Mesenchymal stem cell (in vitro differentiated cells and primary cell): ENCODE measurements around the gene QPRT.
"Not testable (repeated sequence)": the region's sequence is repeated elsewhere in the genome, so short reads cannot be mapped to it uniquely, and the experiment has no call there.

Experiments
- DNase-seq: peaks from one replicate; pipeline ENCODE4 v3.0.0-alpha.2; 2013
- H2AFZ ChIP-seq: one replicate; pipeline ENCODE4 v1.6.1; 2013; ENCODE audit warnings: low read depth, mild to moderate bottlenecking, control low read depth, inconsistent platforms, low read length, moderate library complexity
- H2AK5ac ChIP-seq: 2 replicates; pipeline ENCODE4 v1.6.1; 2013; ENCODE audit warnings: low read length, moderate library complexity, mild to moderate bottlenecking, inconsistent platforms; ENCODE audit not compliant: severe bottlenecking
- H2BK120ac ChIP-seq: one replicate; pipeline ENCODE4 v1.6.1; 2013; ENCODE audit warnings: low read depth, mild to moderate bottlenecking, inconsistent platforms, low read length, moderate library complexity
- H2BK12ac ChIP-seq, 2 experiments: one replicate each; pipeline ENCODE4 v1.6.1; 2013; ENCODE audit warnings: inconsistent platforms in 2 of 2, low read length in 2 of 2, mild to moderate bottlenecking in 2 of 2, moderate library complexity in 2 of 2, control low read depth in 1 of 2
- H2BK15ac ChIP-seq: one replicate; pipeline ENCODE4 v1.6.1; 2013; ENCODE audit warnings: mild to moderate bottlenecking, low read depth, inconsistent platforms; ENCODE audit not compliant: poor library complexity, severe bottlenecking
- H2BK5ac ChIP-seq: 2 replicates; pipeline ENCODE4 v1.6.1; 2013; ENCODE audit warnings: low read depth, mild to moderate bottlenecking, low read length, control low read depth, inconsistent platforms; ENCODE audit not compliant: poor library complexity, severe bottlenecking
- H3K14ac ChIP-seq, 2 experiments: one replicate each; pipeline ENCODE4 v1.6.1; 2013; ENCODE audit warnings: inconsistent platforms in 2 of 2, low read length in 2 of 2, control low read depth in 1 of 2, mild to moderate bottlenecking in 1 of 2, moderate library complexity in 1 of 2
- H3K18ac ChIP-seq, 2 experiments: one replicate each; pipeline ENCODE4 v1.6.1; 2013; ENCODE audit warnings: inconsistent platforms in 2 of 2, low read length in 2 of 2, control low read depth in 1 of 2, low read depth in 1 of 2, mild to moderate bottlenecking in 1 of 2
- H3K23ac ChIP-seq, 2 experiments: one replicate each; pipeline ENCODE4 v1.6.1; 2013; ENCODE audit warnings: inconsistent platforms in 2 of 2, low read length in 2 of 2, mild to moderate bottlenecking in 2 of 2, moderate library complexity in 2 of 2, control low read depth in 1 of 2
- H3K27ac ChIP-seq: 2 replicates; pipeline ENCODE4 v1.5.1; 2013; ENCODE audit warnings: mild to moderate bottlenecking, moderate library complexity, low read length, control low read depth, inconsistent platforms; ENCODE audit not compliant: poor library complexity, severe bottlenecking
- H3K27me3 ChIP-seq, 2 experiments: 2 replicates each; pipeline versions ENCODE4 v1.6.1 to v1.7.0; 2013; ENCODE audit warnings: low read length in 2 of 2, mild to moderate bottlenecking in 2 of 2, moderate library complexity in 2 of 2, control low read depth in 1 of 2, inconsistent platforms in 1 of 2; ENCODE audit not compliant: control insufficient read depth in 1 of 2, insufficient read depth in 1 of 2
- H3K36me3 ChIP-seq, 2 experiments: 2 replicates each; pipeline versions ENCODE4 v1.6.1 to v1.7.0; 2013; ENCODE audit warnings: low read length in 2 of 2, control low read depth in 1 of 2, inconsistent platforms in 1 of 2, low read depth in 1 of 2, mild to moderate bottlenecking in 1 of 2; ENCODE audit not compliant: insufficient read depth in 2 of 2, control insufficient read depth in 1 of 2
- H3K4ac ChIP-seq, 2 experiments: one replicate each; pipeline ENCODE4 v1.6.1; 2013; ENCODE audit warnings: inconsistent platforms in 2 of 2, low read length in 2 of 2, mild to moderate bottlenecking in 2 of 2, moderate library complexity in 2 of 2, control low read depth in 1 of 2, low read depth in 1 of 2
- H3K4me1 ChIP-seq: 2 replicates; pipeline ENCODE4 v1.6.1; 2013; ENCODE audit warnings: low read depth, low read length, control low read depth; ENCODE audit not compliant: control insufficient read depth, insufficient read depth
- H3K4me2 ChIP-seq: 2 replicates; pipeline ENCODE4 v1.6.1; 2013; ENCODE audit warnings: low read length, mild to moderate bottlenecking, inconsistent platforms; ENCODE audit not compliant: poor library complexity, severe bottlenecking
- H3K4me3 ChIP-seq, 2 experiments: 2 replicates each; pipeline versions ENCODE4 v1.5.1 to v1.7.0; 2013; ENCODE audit warnings: low read length in 2 of 2, mild to moderate bottlenecking in 2 of 2, control low read depth in 1 of 2, low read depth in 1 of 2; ENCODE audit not compliant: insufficient read depth in 1 of 2
- H3K79me1 ChIP-seq: replicated peaks from 2 replicates; pipeline ENCODE4 v1.6.1; 2013; ENCODE audit warnings: mild to moderate bottlenecking, control low read depth, low read length, inconsistent platforms; ENCODE audit not compliant: poor library complexity, severe bottlenecking
- H3K9ac ChIP-seq: 2 replicates; pipeline ENCODE4 v1.7.0; 2013; ENCODE audit warnings: mild to moderate bottlenecking, low read length, moderate library complexity
- H3K9me3 ChIP-seq: 2 replicates; pipeline ENCODE4 v1.7.0; 2013; ENCODE audit warnings: mild to moderate bottlenecking, low read length; ENCODE audit not compliant: control insufficient read depth
- H4K8ac ChIP-seq: one replicate; pipeline ENCODE4 v1.6.1; 2013; ENCODE audit warnings: inconsistent platforms, mild to moderate bottlenecking, low read length, moderate library complexity
- H4K91ac ChIP-seq: one replicate; pipeline ENCODE4 v1.6.1; 2013; ENCODE audit warnings: mild to moderate bottlenecking, low read length, inconsistent platforms
- WGBS: methylation state at CpG from one replicate; pipeline ENCODE4 v1.1.7; 2013; ENCODE audit warnings: mixed read lengths; 5-methylcytosine and 5-hydroxymethylcytosine counted together

Gene QPRT

DNA sequence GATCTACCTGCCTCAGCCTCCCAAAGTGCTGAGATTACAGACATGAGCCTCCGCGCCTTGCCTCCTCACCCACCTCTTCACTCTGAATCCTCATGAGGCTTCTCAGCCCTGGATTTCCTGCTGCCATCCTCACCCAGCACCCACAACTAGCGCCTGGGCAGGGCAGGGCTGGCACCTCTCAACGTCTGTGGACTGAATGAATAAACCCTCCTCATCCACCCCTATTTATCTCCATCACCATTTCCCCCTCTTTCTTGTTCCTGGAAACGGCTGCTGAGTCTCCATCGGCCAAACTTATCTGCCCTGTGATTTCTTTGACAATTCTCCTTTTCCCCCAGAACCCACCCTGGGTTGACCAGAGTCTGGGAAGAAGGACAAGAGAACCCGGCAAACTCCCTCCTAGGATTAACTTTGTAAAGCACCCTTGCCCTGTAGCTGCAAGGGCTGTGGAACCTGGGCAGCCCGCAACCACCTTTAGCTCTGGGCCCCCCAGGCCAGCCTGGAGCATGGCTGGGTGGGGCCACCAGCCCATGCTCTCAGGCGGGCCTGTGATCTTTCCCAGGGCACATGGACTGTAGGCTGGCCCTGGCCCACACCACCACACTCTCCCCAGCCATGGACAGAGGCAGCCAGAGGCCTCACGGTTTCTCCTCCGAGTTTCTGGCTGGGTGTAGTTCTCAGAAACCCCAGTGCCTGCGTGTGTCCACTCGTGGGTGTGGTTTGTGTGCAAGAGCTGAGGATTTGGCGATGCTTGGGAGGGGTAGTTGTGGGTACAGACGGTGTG, 13.5 kb upstream of the QPRT start:
- H4K91ac ChIP-seq, result no peak overlapping the region
- no peak overlapping the region for H4K8ac ChIP-seq
- H3K4me2 ChIP-seq, result no peak overlapping the region
- H3K36me3 ChIP-seq, result no peaks in the 10 kb centered on the region
- H3K27ac ChIP-seq, result no peak overlapping the region
- H3K23ac ChIP-seq, result no peak overlapping the region
- H3K79me1 ChIP-seq, result no peaks in the 10 kb centered on the region
- H3K4ac ChIP-seq, result no peak overlapping the region
- no peaks in the 10 kb centered on the region for H3K9me3 ChIP-seq
- no peak overlapping the region for H2BK15ac ChIP-seq
- peaks cover 9% of the 10 kb centered on the region for H3K4me1 ChIP-seq
- DNase-seq, result no peak
- H3K14ac ChIP-seq, result no peak overlapping the region
- no peak overlapping the region for H2BK12ac ChIP-seq
- H2BK5ac ChIP-seq, result no peak overlapping the region
- H3K27me3 ChIP-seq, result peaks cover 0 to 22% of the 10 kb centered on the region in 2 experiments
- no peak overlapping the region for H2BK120ac ChIP-seq
- no peak overlapping the region for H2AK5ac ChIP-seq
- H3K4me3 ChIP-seq, result no peak overlapping the region
- no peak overlapping the region for H3K9ac ChIP-seq
- 89% methylated on average over 15 of the region's 15 CpGs for WGBS
- H3K18ac ChIP-seq, result peak overlapping the region in 1 of 2 experiments; percentile 37
- no peak overlapping the region for H2AFZ ChIP-seq

DNA sequence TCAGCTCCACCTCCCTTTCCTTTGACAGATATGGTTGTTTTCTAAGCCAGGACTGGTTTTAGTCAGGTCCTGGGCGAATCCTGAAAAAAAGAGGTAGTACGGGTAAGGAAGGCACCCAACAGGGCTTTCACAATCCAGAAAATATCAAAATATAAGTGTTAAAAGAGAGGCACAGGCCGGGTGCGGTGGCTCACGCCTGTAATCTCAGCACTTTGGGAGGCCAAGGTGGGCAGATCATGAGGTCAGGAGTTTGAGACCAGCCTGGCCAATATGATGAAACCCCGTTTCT, 11.7 kb upstream of the QPRT start:
- H3K27me3 ChIP-seq, result peaks cover 0 to 25% of the 10 kb centered on the region in 2 experiments
- not testable (repeated sequence) for H3K36me3 ChIP-seq, H3K23ac ChIP-seq, H2BK12ac ChIP-seq, H3K9ac ChIP-seq, H3K14ac ChIP-seq, H3K4me1 ChIP-seq, H3K4ac ChIP-seq, H3K79me1 ChIP-seq, H4K8ac ChIP-seq, H2BK5ac ChIP-seq, DNase-seq, H3K27ac ChIP-seq, H3K18ac ChIP-seq, H4K91ac ChIP-seq, H3K4me2 ChIP-seq, H2AFZ ChIP-seq, H2AK5ac ChIP-seq, H3K9me3 ChIP-seq, H2BK120ac ChIP-seq, H2BK15ac ChIP-seq, H3K4me3 ChIP-seq
- WGBS, result 96% methylated on average over 4 of the region's 6 CpGs

DNA sequence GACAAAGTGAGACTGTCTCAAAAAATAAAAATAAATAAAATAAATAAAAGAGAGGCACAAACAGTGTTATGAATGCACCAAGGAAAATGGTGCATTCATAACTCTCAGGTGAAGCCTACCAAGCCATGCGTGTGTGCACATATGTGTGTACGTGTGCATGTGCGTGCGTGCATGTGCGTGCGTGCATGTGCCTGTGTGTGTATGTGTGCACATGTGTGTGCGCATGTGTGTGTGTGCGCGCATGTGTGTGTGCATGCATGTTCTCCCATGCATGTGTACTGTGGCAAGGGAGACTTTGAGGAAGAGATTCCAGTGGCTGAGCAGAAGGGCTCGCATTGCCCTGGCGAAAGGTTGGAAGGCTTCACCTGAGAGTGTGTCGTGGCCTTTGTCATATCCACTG, 11.2 kb upstream of the QPRT start:
- H2BK120ac ChIP-seq, result no peak overlapping the region
- no peak overlapping the region for H2AFZ ChIP-seq
- no peak overlapping the region for H2BK12ac ChIP-seq
- no peaks in the 10 kb centered on the region for H3K9me3 ChIP-seq
- 98% methylated on average over 11 of the region's 12 CpGs for WGBS
- no peaks in the 10 kb centered on the region for H3K36me3 ChIP-seq
- H3K18ac ChIP-seq, result no peak overlapping the region
- no peak overlapping the region for H3K23ac ChIP-seq
- H3K4me3 ChIP-seq, result no peak overlapping the region
- peak overlapping the region; percentile 92 for H4K91ac ChIP-seq
- no peak for DNase-seq
- H3K14ac ChIP-seq, result peak overlapping the region in 1 of 2 experiments; percentile 5
- peaks cover 9% of the 10 kb centered on the region for H3K4me1 ChIP-seq
- no peak overlapping the region for H3K4ac ChIP-seq
- H2BK5ac ChIP-seq, result no peak overlapping the region
- no peaks in the 10 kb centered on the region for H3K79me1 ChIP-seq
- no peak overlapping the region for H3K9ac ChIP-seq
- H3K4me2 ChIP-seq, result no peak overlapping the region
- H2AK5ac ChIP-seq, result no peak overlapping the region
- no peak overlapping the region for H2BK15ac ChIP-seq
- H3K27ac ChIP-seq, result no peak overlapping the region
- H4K8ac ChIP-seq, result no peak overlapping the region
- H3K27me3 ChIP-seq, result peaks cover 0 to 25% of the 10 kb centered on the region in 2 experiments

DNA sequence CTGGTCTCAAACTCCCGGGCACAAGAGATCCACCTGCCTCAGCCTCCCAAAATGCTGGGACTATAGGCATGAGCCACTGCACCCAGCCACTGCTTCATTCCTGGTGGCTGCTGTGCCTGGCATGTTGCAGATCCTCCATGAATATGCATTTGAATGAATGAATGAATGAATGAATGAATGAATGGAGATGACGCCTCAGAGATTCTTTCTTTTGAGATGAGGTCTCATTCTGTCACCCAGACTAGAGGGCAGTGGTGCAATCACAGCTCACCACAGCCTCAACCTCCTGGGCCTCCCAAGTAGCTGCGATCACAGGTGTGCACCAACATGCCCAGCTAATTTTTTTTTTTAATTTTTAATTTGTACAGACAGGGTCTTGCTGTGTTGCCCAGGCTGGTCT, 10.7 kb upstream of the QPRT start:
- no peaks in the 10 kb centered on the region for H3K79me1 ChIP-seq
- H3K4me1 ChIP-seq, result peaks cover 10% of the 10 kb centered on the region
- H3K27ac ChIP-seq, result no peak overlapping the region
- no peak overlapping the region for H2AK5ac ChIP-seq
- no peak overlapping the region for H2BK5ac ChIP-seq
- no peak overlapping the region for H3K23ac ChIP-seq
- H2BK15ac ChIP-seq, result no peak overlapping the region
- H2BK120ac ChIP-seq, result no peak overlapping the region
- no peak overlapping the region for H3K14ac ChIP-seq
- no peak overlapping the region for H4K91ac ChIP-seq
- 94% methylated on average over 2 of the region's 3 CpGs for WGBS
- no peak overlapping the region for H3K4me2 ChIP-seq
- no peak overlapping the region for H3K4me3 ChIP-seq
- H3K18ac ChIP-seq, result no peak overlapping the region
- H4K8ac ChIP-seq, result no peak overlapping the region
- no peaks in the 10 kb centered on the region for H3K36me3 ChIP-seq
- no peak overlapping the region for H2BK12ac ChIP-seq
- peaks cover 0 to 25% of the 10 kb centered on the region in 2 experiments for H3K27me3 ChIP-seq
- H3K9me3 ChIP-seq, result no peaks in the 10 kb centered on the region
- H3K9ac ChIP-seq, result no peak overlapping the region
- H3K4ac ChIP-seq, result no peak overlapping the region
- no peak for DNase-seq
- H2AFZ ChIP-seq, result no peak overlapping the region
